ENCODE measurements around the gene PCNA. TPM values are rescaled to one million over a fixed set of nuclear protein-coding genes. Genes with fewer than 3 reads are reported as not detected.

The PCNA gene
- total RNA-seq, 4 donors from 2014 or later: 43.0 to 112 (median 59.6) TPM

GRCh38 chr20:5092765-5093339, 26.9 kb downstream of the PCNA start:
- no peak for DNase-seq
- Histone ChIP-seq H3K9me3 (no peaks in the 10 kb centered on the region), H3K27me3 (no peaks in the 10 kb centered on the region), H3K36me3 (peaks cover 0 to 2% of the 10 kb centered on the region in 2 donors), H3K4me1 (no peaks in the 10 kb centered on the region), H3K27ac (no peak overlapping the region), H3K4me3 (no peak overlapping the region)
- intact Hi-C loops (cut with DNase I; ENCODE audit: low total_unique reads): no loop called here
- TF ChIP-seq POLR2A (IDR thresholded peaks at IDR 0.05): no peak
- TF ChIP-seq CTCF (IDR thresholded peaks at IDR 0.05): no peak

GRCh38 chr20:5091902-5092301, 27.9 kb downstream of the PCNA start:
- no peaks in the 10 kb centered on the region for H3K4me1 ChIP-seq
- no peak for DNase-seq
- no peaks in the 10 kb centered on the region for H3K27me3 ChIP-seq
- no peak for TF ChIP-seq POLR2A (IDR thresholded peaks at IDR 0.05)
- TF ChIP-seq CTCF (IDR thresholded peaks at IDR 0.05): no peak
- peaks cover 0 to 2% of the 10 kb centered on the region in 2 donors for H3K36me3 ChIP-seq
- intact Hi-C loops (cut with DNase I; ENCODE audit: low total_unique reads): no loop called here
- H3K9me3 ChIP-seq: no peaks in the 10 kb centered on the region
- no peak overlapping the region for H3K4me3 ChIP-seq
- H3K27ac ChIP-seq: no peak overlapping the region

- DNase-seq: no peak
- Histone ChIP-seq H3K4me1 (no peaks in the 10 kb centered on the region), H3K9me3 (no peaks in the 10 kb centered on the region), H3K36me3 (peaks cover 0 to 2% of the 10 kb centered on the region in 2 donors), H3K27me3 (no peaks in the 10 kb centered on the region), H3K4me3 (no peak overlapping the region), H3K27ac (peak overlapping the region in 1 of 2 donors; percentile 37)
- TF ChIP-seq CTCF (IDR thresholded peaks at IDR 0.05) (no peak), POLR2A (IDR thresholded peaks at IDR 0.05) (no peak)
- intact Hi-C loops (cut with DNase I; ENCODE audit: low total_unique reads): no loop called here
These were observed 29.6 kb downstream of the PCNA start for GRCh38 chr20:5090191-5090590.

GRCh38 chr20:5088688-5089087, 31.1 kb downstream of the PCNA start:
- H3K36me3 ChIP-seq: peaks cover 0 to 2% of the 10 kb centered on the region in 2 donors
- H3K27me3 ChIP-seq: no peaks in the 10 kb centered on the region
- H3K9me3 ChIP-seq: no peaks in the 10 kb centered on the region
- intact Hi-C loops (cut with DNase I; ENCODE audit: low total_unique reads): no loop called here
- no peak overlapping the region for H3K4me3 ChIP-seq
- no peak overlapping the region for H3K27ac ChIP-seq
- no peaks in the 10 kb centered on the region for H3K4me1 ChIP-seq
- DNase-seq: no peak
- TF ChIP-seq CTCF (IDR thresholded peaks at IDR 0.05) (no peak), POLR2A (IDR thresholded peaks at IDR 0.05) (no peak)

- Histone ChIP-seq H3K27me3 (no peaks in the 10 kb centered on the region), H3K4me3 (no peak overlapping the region), H3K4me1 (no peaks in the 10 kb centered on the region), H3K36me3 (no peaks in the 10 kb centered on the region), H3K27ac (no peak overlapping the region), H3K9me3 (no peaks in the 10 kb centered on the region)
- TF ChIP-seq CTCF (IDR thresholded peaks at IDR 0.05) (no peak), POLR2A (IDR thresholded peaks at IDR 0.05) (no peak)
- intact Hi-C loops (cut with DNase I; ENCODE audit: low total_unique reads): no loop called here
- no peak for DNase-seq
These were observed 34.4 kb downstream of the PCNA start for GRCh38 chr20:5085380-5085779.

Measured in uterus (tissue), 4 donors.